A673 (cell line): ENCODE measurements around the gene MUC12.
"Not testable (repeated sequence)": the region's sequence is repeated elsewhere in the genome, so short reads cannot be mapped to it uniquely, and the experiment has no call there.

Experiments
- CTCF ChIP-seq: fragments of 300-800, 200-600 bp; sonication (generic); conservative IDR thresholded peaks from 2 replicates; pipeline ENCODE4 v1.5.1; 2017; ENCODE audit warnings: low read depth, mild to moderate bottlenecking, antibody characterized with exemption, low read length, moderate library complexity, mixed read lengths
- EZH2 ChIP-seq: fragments of 200-600 bp; sonication (generic); IDR thresholded peaks from 2 replicates; pipeline ENCODE4 v1.6.1; 2017; ENCODE audit warnings: borderline replicate concordance, low read depth, mild to moderate bottlenecking, mixed read lengths, antibody characterized with exemption, low read length; ENCODE audit not compliant: poor library complexity, severe bottlenecking

- TF ChIP-seq CTCF, EZH2: not testable (repeated sequence)
Measured at GRCh38 chr7:100936167-100936566, 33.2 kb upstream of the MUC12 start.
